GM10248 (cell line): Measurements from ENCODE around the gene HPD.

ENCODE experiments used
- CTCF ChIA-PET: fragments of 300-600 bp; sonication (Branson Sonifier 250); formaldehyde crosslinking; extraction: SDS; loops from one replicate; lab custom pipeline; 2021; ENCODE audit warnings: antibody characterized with exemption; lab: Yijun Ruan, JAX
- POLR2A ChIA-PET: fragments of 350-650 bp; sonication (Branson Sonifier 250); formaldehyde crosslinking; extraction: SDS; loops from one replicate; lab custom pipeline; 2020; ENCODE audit warnings: antibody characterized with exemption; lab: Yijun Ruan, JAX
- DNase-seq: peaks from one replicate; pipeline ENCODE4 v3.0.0; 2012; ENCODE audit errors: extremely low spot score
- TF ChIP-seq, protein P1 (sequence below): IDR thresholded peaks from 2 replicates; pipeline ENCODE4 v1.5.1; 2012; ENCODE audit warnings: mild to moderate bottlenecking, low read depth; ENCODE audit errors: extremely low read depth, missing control alignments, control extremely low read depth

Gene HPD

DNA sequence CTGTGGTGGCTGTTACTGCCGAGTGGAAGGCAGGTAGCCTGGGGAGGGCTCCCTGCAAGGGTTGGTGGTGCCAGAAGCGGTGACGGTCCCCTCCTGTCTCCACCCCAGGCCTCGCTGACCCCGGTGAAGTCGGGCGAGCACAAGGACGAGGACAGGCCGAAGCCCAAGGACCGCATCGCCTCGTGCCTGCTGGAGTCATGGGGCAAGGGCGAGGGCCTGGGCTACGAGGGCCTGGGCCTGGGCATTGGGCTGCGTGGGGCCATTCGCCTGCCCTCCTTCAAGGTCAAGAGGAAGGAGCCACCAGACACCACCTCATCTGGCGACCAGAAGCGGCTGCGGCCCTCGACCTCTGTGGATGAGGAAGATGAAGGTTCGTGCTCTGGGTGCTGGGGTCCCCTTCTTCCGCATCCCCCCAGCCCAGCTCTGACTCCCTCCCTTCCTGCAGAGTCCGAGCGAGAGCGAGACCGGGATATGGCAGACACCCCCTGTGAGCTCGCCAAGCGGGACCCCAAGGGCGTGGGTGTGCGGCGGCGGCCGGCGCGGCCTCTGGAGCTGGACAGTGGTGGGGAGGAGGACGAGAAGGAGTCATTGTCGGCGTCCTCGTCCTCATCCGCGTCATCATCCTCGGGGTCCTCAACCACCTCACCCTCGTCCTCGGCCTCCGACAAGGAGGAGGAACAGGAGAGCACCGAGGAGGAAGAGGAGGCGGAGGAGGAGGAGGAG lies 41.6 kb downstream of the HPD start:
- TF ChIP-seq, protein P1, sequence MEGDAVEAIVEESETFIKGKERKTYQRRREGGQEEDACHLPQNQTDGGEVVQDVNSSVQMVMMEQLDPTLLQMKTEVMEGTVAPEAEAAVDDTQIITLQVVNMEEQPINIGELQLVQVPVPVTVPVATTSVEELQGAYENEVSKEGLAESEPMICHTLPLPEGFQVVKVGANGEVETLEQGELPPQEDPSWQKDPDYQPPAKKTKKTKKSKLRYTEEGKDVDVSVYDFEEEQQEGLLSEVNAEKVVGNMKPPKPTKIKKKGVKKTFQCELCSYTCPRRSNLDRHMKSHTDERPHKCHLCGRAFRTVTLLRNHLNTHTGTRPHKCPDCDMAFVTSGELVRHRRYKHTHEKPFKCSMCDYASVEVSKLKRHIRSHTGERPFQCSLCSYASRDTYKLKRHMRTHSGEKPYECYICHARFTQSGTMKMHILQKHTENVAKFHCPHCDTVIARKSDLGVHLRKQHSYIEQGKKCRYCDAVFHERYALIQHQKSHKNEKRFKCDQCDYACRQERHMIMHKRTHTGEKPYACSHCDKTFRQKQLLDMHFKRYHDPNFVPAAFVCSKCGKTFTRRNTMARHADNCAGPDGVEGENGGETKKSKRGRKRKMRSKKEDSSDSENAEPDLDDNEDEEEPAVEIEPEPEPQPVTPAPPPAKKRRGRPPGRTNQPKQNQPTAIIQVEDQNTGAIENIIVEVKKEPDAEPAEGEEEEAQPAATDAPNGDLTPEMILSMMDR = no peak
- POLR2A ChIA-PET = no interaction called here
- no peak for DNase-seq
- CTCF ChIA-PET = interaction anchor here (3.0 kb wide), 1 partner anchor 22 kb away, joined by 23 read pairs; no protein-coding TSS in a partner anchor

DNA sequence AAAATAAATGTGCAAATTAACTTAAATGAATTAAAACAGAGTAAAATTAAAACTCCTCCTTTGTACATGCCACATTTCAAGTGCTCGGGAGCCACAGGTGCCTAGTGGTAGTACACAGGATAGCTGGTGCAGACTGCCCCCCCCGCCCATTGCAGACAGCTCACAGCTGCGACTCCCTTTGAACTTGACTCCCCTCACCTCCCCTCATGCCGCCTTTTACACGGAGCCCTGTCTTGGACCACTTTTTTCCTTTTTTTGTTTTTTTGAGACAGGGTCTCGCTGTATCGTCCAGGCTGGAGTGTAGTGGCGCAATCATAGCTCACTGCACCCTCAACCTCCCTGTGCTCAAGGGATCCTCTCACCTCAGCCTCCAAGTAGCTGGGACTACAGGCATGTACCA lies 43.4 kb downstream of the HPD start:
- CTCF ChIA-PET = interaction anchor here (0.9 to 3.0 kb wide), 4 partner anchors 16 to 78 kb away, joined by 3 to 23 read pairs (median 4); no protein-coding TSS in a partner anchor
- DNase-seq = no peak
- TF ChIP-seq, protein P1 = no peak
- POLR2A ChIA-PET = no interaction called here

DNA sequence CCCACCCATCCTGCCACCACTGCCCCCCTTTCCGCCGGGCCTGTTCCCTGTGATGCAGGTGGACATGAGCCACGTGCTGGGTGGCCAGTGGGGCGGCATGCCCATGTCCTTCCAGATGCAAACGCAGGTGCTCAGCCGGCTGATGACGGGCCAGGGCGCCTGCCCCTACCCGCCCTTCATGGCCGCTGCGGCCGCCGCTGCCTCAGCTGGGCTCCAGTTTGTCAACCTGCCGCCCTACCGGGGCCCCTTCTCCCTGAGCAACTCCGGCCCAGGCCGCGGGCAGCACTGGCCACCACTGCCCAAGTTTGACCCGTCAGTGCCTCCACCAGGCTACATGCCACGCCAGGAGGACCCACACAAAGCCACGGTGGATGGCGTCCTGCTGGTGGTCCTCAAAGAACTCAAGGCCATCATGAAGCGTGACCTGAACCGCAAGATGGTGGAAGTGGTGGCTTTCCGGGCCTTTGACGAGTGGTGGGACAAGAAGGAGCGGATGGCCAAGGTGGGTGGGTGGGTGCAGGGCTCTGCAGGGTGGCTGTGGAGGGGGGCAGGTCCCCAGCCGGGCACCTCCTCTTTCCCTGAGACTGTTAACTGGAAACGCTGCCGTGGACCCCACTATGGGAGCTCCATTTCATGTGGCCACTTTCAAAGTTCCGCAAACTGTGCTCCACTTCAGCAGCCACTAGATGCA lies 44.1 kb downstream of the HPD start:
- CTCF ChIA-PET = interaction anchor here (0.9 to 12.8 kb wide), 5 partner anchors 16 to 79 kb away, joined by 3 to 565 read pairs (median 5); partner anchors contain the start of gene RHOF
- POLR2A ChIA-PET = no interaction called here
- no peak for DNase-seq
- TF ChIP-seq, protein P1 = no peak

DNA sequence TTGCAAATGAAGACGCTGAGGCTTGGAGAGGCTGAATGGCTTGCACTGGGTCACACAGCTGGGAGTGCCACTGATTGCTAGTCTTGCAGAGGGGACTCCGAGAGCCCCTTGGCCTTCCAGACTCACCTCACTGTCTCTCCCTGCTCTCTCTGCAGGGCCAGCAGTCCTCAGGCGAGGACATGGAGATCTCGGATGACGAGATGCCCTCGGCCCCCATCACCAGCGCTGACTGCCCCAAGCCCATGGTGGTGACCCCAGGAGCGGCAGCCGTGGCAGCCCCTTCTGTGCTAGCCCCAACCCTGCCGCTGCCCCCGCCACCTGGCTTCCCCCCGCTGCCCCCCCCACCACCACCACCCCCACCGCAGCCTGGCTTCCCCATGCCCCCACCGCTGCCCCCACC lies 44.7 kb downstream of the HPD start:
- TF ChIP-seq, protein P1 = no peak
- POLR2A ChIA-PET = no interaction called here
- DNase-seq = no peak
- CTCF ChIA-PET = interaction anchor here (12.8 kb wide), 1 partner anchor 19 kb away, joined by 565 read pairs; the partner anchor contains the start of gene RHOF

DNA sequence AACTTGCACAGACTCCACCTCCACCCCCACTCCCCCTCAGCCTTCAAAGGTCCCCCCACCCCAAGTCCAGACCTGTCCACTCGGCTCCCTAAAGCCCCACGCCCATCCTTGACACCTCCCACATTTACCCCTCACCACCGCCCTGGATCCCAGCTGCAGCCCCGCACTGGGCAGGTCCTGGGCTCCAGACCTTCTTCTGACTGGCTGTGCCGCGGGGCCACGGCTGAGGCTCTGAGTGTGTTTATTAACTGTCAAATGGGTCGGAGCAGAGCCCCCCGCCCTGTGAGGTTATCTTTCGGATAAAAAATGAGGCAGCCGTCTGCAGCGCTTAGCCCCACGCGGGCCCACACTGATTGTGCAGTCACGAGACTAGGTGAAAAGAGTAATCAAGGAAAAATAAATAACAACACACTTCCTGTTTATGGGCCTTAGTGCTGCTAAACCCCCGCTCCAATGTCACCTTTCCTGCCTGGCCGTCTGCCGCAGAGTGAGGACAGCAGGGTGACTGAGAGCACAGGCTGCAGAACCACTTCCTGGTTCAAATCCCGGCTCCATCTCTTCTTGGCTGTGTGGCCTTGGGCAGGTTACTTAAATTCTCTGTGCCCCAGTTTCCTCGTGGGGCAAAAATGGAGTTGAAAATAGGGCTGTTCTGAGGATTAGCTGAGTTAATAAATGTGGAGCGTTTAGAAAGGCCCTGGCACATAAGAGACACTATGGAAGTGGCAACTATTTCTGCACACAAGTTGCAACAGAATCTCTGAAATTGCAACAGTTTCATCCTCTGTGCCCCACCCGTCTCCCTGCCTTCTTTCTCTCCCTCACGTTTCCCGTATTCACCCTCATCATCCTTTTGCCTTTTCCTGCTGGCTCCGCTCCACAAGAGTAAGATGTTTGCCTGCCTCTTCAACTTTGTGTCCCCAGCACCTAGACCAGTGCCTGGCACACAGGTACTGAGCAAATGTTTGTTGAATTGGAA lies 45.5 kb downstream of the HPD start:
- ChIA-PET CTCF (interaction anchor here (0.8 to 12.8 kb wide), 12 partner anchors 8 to 310 kb away, joined by 3 to 565 read pairs (median 6); partner anchors contain the start of genes RHOF and SETD1B), POLR2A (no interaction called here)
- TF ChIP-seq, protein P1 = no peak
- no peak for DNase-seq
